HG03520 (cell line): ENCODE data around the gene ERBB4.
"Not testable (repeated sequence)": the region's sequence is repeated elsewhere in the genome, so short reads cannot be mapped to it uniquely, and the experiment has no call there.

Experiments
- ATAC-seq: cut with Tn5 transposase; IDR thresholded peaks from one replicate; pipeline ENCODE4 v1.9.1; 2021; ENCODE audit warnings: mild to moderate bottlenecking, moderate library complexity; ENCODE audit not compliant: unreplicated experiment

Gene ERBB4

DNA sequence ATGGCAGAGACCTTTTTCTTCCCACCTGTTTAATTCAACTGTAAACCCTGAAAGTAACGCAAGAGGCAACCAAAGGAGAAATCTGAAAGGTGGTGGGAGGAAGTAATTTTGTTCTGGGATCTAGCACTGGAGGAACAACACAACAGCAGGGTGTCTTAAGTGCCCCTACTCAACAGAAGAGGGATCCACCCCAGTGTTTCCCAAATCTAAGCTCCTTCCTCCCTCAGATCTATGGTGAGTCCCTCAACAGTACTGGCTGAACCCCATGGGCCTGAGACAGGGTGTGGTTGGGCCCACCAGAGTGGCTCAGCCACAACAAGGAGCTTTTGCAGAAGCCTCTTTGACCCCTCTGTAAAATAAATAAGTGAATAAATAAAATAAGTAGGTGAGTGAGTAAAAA lies 790.3 kb downstream of the ERBB4 start:
- ATAC-seq: no peak

DNA sequence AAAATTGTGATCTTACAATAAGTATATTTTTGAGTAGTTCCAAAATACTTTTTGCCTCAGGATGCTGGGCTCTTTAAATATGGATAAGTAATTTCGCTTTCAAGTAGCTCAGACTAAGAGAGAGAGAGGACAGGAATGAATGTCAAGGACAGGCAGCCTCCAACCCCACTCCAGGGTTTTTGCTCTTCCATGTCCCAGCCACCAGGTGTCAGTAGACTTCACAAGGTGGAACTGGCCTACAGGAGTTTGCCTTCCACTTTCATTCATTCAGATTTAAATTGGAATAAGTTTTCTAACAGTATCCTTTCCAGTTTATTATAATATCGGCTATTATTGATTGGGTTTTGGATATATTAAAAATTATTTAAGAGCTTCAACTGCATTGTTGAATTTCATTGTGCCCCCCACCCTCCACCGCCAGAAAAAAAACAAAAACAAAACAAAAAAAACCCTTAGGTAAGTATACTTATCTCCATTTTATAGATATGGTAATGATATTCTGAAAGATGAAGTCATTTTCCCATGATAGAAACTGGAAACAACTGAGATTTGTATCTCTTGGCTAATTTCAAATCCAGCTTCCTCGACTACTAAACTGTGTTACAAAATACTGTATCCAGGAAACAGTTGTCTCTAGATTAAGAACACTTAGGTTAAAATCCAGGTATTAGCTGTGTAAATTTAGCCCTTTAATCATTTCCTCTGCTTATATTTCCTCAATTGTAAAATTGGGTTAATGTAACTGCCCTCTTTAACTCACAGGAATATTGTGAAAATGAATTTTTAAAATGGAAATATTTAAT lies 793.1 kb downstream of the ERBB4 start:
- peak; percentile 92 for ATAC-seq

DNA sequence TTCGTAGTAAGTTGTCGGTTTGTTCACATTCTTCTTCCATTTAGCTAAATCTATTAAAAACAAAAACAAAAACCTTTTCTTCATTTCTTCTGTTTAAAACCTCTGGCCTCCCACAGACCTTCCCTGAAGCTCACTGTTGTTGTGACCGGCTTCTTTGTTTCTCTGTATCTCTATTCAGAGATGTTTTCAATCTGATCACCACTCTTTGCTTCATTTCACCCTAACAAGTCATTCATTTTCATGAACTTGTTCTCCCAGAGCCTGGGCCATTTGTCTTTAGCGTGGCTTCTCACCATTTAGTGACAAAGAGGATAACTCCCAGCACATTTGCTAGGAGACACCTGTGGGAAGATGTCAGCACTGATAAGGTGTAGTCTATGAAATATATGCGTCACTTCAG lies 794.2 kb downstream of the ERBB4 start:
- no peak for ATAC-seq

DNA sequence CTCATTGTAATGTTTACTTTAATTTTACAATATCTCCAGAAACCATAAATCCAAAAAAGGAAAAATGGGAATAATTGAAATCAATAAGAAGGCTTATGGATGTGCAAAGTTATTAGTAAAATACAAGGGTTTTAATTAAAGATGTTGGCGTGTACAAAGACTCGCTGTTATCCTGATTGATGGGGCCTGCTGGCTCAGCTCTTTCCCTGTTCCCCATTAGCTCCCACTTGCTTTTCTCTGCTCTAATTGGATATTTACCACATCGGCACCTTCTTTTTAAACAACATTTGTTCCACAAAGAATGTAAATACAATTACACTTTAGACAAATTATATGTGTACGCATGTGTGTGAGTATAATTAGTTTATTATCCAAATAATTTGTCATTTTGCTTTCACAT lies 796.6 kb downstream of the ERBB4 start:
- ATAC-seq: no peak

DNA sequence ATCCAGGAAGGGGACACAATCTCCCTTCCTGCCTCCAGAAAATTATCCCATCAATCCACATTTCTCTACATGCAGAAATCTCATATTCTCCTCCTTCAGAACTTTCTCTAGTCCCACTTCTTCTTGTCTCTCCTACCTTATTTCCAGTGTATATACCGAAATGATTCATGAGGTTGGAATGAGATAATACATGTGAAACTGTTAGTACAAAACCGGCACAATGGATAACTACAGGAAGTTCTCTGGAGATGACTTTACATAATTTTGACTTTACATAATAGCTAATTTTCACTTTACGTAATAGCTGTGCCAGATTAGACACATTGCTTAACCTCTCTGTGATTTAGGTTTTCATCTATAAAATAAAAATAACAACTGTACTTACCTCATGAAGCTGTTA lies 801.3 kb downstream of the ERBB4 start:
- ATAC-seq: no peak

DNA sequence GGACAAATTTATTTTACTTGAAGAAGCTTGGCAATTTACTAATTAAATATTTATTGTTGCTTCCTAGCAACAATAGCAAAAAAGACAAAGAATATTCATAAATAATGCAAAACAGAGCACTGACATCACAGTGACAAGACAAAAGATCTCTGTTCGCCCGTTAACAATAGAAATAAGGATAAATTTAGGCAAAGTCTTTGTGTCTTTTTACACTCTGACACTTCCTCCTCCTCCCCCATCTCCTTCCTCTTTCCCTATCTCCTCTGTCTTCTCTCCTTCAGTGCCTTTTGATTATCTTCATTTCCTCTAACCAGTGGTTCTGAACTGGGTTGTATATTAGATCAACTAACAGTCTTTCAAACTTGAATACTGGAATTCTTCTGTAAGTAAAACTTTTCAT lies 808.4 kb downstream of the ERBB4 start:
- ATAC-seq: no peak

DNA sequence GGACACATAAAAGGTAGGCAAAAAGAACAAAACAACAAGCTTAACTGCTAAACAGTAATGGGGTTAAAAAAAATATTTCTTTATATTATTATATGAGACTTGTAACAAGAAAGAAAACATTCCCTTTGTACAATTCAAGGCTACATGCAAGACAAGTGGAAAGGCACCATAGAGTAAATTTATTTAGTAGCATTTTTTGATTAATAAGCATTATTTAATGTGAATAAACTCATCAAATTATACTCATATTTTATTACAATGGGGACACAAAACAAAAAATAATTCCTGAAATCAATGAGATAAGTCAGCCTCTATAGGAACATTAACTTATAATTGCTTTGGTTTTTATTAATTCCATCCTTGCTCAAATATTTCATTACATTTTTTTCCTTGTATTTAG lies 809.2 kb downstream of the ERBB4 start:
- ATAC-seq: no peak

DNA sequence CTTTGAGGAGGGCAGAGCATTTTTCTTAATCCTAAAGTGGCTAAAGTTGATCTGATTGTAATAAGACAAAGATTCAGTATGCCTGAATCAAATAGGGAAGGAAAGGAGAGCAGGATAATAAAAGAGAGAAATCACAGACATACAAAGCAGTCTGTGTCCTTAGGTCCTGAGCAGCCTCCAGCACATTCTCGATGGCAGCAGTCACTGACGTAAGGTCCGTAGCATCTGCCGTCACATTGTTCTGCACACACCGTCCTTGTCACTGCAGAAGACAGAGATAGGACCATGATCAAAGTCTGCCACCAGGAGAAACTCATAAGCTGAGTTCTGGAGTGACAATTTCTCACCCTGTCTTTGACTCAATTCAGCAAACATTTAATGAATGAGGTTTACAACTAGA lies 813.7 kb downstream of the ERBB4 start:
- no peak for ATAC-seq

DNA sequence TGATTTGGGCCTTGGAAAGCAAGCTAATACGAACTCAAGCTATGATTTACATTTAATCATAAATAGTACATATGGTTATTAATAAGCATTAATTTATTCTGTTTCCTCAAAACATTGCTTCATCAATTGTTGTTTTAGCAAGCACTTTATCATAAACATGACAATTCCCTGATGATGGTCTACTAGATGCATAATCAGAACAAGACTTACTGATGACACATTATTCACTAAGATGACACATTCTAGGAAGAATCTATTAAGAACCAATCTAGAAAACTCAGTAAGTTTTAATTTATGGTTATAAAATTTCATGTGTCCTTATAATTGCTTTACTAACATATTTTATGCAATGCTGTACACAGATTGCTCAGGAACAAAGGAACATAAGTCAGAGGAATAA lies 815.2 kb downstream of the ERBB4 start:
- ATAC-seq: no peak

DNA sequence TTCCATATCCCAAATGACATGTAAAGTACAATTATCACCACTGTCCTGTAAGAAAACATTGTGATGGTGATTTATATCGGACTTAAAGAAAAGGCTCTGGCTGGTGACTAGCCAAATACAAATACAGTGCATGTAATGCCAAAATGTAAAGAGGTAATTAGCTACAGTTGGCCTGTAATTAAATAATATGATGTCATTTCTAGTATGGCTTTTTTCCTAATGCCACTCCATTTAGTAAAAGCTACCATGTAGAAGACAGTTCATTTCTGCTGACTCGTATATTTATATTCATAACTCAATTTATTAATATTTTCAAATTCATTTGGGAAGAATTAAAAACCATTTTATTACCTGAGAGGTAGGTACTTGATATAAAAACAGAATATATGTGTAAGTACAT lies 815.7 kb downstream of the ERBB4 start:
- ATAC-seq: no peak

DNA sequence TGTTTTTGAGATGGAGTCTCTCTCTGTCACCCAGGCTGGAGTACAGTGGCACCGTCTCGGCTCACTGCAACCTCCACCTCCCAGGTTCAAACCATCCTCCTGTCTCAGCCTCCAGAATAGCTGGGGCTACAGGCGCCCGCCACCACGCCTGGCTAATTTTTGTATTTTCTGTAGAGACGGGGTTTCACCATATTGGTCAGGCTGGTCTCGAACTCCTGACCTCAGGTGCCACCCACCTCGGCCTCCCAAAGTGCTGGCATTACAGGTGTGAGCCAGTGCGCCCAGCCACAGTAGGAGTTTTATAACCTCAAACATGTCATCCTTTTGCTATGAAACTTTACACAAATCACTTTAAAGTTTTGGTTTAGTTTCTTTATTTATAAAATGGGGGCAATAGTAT lies 816.7 kb downstream of the ERBB4 start:
- ATAC-seq: not testable (repeated sequence)

DNA sequence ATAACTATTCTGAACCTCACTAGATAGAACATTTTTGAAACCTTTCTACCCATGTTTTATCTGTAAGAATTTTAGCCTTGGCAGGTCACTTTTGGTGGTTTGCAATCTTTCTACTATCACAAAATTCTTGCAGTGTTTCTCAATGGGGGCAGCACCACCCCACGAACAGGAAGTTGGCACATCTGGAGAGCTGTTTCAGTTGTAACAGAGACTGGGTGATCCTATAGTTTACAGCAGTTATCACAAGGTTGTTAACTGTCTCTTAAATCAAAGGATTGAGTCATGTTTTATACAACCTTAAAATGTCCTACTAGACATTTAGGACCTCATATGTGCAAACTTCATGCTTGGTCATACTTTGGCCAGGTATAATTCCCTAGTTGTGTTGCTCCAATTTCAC lies 829.2 kb downstream of the ERBB4 start:
- no peak for ATAC-seq

DNA sequence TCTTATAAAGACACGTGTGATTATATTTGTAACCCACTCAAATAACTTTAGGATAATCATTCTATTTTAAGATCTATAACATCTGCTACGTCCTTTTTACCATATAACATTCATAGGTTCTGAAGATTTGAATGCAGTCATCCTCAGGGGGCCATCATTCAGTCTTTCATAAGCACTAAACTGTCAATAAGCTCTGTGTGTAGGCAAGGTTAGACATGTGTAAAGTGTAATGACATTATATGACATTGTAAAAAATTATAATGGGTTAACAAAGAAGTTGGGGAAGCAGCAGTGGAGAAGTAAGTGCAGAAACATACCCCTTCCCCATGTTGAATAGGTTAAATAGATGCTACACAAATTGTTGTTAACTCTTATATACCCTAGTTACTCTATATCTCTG lies 845.9 kb downstream of the ERBB4 start:
- no peak for ATAC-seq

DNA sequence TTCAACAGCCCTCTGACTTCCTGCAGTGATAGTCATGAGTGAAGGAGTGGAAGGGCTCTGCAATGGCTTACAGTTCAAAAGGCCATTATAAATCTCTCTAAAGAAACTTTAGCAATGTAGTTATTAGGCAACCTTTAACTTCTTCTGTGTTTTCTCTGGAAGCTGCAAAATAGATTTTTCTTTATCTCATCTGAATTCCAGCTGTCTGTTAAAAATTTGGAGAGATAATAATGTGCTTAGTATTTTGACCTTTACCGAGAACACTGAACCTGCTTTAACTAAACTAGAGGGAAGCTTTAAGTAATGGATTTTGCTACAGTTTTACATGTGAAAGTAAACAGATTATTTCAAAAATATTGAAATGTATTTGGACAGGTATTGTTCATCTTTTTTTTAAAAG lies 847.9 kb downstream of the ERBB4 start:
- no peak for ATAC-seq

DNA sequence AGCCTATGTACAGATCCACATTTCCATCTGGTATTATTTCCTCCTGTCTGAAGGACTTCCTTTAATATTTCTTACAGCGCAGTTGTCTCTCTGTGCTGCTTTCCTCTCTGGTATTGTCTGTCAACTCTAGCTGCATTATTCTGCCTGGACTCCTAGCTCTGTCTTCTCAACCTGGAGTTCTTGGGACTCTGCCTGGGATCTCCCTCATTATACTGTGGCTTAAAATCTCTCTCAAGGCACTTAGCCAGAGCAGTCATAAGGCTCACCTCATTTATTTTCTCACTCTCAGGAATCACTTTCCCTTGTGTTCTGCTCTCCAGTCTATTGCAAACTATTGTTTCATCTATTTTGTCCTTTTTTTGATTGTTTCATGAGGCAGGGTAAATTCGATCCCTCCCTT lies 850.4 kb downstream of the ERBB4 start:
- no peak for ATAC-seq

DNA sequence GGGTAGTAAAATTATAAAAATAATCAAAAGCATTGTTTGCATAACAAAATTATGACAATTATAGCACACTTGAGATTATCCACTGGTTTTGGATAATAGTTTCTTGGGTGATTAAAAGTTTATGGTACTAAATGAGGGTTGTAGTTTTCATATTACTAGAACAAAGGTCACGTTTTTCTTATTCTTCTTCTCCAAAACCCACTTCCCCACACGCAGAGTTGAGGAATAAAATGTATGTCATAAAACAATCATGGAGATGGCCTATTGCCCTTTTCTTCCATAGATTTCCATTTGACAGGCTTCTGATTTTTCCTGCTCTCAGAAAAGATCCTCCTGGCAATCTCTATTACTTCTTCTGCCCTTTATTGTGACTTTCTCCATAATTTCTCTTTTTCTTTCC lies 863.9 kb downstream of the ERBB4 start:
- no peak for ATAC-seq

DNA sequence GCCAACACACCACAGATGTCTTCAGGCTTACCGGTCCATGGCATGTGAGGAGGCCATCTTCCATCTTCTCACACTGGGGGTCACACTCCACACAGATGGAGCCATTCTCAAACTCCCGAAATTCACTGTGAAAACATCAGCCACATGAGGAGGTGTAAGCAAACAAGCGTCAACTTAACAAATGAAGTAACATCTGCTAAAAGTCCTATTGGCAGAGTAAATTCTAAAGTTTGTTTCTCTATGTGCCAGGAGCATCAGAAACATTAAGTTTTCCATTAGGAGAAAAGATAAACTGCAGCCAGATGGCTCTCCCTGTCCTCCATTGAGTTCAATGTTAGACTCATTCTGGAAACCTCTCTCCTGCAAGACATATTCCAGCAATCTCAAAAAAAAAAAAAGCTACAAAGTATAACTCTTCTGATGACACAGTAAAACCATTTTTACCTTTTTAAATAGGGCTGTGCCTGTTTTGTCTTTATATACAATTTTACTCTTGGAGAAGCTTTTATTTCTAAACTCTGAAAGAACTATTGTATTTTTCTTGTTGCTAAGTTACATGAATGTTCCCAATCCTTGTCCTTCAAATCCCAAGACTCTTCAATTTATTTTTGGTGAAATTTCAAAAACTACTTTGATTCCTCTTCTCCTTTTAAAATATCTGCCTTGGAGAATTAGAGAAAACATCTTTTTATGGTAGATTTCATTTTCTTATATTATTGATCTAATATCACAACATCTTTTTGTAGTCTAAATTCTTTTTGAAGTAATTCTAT lies 865.3 kb downstream of the ERBB4 start:
- no peak for ATAC-seq

DNA sequence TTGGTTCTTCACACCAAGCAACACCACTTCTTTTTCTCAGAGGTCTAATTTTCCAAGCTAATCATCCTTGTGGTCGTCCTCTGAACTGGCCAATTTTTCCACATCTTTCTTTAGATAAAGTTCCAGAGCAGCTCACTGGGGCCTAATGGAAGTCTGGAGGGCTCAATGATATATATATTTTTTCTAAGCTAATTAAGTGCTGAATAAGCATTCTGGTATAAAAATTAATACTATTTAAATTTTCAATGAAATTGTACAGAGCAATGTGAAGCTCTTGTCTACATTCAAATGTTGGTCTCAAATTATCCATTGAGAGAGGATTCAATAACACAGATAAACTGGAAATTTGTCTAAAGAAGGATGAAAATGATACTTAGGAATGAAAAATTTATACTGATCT lies 866.6 kb downstream of the ERBB4 start:
- no peak for ATAC-seq

DNA sequence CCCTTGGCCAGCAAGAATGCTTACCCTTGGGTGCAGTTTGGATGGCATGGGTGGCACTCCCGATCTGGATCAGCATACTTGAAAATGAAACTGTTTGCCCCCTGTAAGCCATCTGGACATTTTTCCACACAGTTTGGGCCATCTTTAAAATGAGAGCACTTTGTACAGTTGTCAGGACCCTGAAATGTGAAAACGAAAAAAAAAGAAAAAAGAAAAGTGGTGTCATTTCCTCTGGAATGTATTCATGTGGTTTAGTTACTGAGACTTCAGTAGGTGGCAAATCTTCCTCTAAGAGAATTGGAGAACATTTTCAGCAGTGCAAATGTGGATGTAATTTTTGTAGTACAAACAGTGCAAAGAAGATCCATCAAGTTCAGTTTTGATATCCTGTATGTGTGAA lies 873.3 kb downstream of the ERBB4 start:
- ATAC-seq: no peak

DNA sequence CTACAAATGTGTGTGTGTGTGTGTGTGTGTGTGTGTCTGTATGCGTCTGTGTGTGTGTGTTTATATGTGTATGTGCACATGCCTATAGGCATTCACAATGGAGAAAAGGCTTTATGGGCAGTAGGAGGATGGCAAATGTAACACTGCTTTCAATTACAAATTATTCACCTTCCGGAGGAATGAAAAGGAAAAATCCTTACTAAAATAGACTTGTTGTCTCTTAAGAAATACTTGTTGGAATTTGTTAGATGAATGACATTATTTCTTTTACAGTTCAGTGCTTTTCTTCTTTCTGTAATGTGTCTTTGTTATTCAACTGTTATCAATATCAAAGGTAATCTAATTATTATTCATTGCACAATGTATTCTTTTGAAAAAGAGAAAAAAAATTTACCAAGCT lies 874.3 kb downstream of the ERBB4 start:
- no peak for ATAC-seq

DNA sequence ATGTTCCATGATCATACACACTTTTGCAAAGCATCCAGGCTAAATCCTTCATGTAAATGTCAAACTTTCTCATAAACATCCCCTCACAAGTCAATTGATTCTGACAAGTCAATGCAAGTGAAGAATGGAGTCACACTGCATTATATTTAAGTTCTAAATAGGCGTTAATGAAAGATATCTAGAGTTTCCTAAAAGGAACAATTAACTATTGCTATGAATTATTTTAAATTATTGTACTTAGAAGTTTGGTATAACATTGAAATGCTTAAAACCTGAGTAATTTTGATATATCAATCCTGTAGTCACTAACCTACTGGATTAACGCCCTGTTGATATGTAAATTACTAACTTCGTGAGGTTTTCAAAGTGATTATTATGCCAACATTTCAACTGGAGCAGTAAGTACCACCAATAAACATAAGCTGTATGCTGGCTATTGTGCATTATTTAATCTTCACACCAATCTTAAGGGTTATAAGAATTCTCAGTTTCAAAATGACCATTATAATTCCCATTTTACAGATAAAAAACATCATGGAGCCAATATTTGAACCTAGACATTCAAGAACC lies 884.3 kb downstream of the ERBB4 start:
- ATAC-seq: no peak

DNA sequence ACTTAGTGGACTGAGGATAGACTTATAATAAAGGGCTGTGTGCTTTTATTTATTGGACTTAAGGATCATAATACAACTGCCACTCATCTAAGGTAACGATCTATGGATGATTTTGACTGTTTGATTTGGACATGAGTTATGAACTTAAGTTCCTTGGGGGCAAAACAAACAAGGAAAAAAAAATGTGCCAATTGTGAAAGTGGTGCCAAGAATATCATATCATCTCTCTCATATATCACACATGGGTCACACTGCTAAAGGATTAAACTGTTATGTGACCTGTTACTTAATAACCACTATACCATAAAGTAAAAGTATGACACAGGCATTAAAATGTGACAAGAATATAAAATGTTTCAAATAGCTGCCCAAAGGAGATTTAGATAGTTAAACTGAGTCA lies 886.3 kb downstream of the ERBB4 start:
- ATAC-seq: no peak
